ENCODE data around the gene SAFB. TPM values are rescaled to one million over a fixed set of nuclear protein-coding genes. Genes with fewer than 3 reads are reported as not detected.

The SAFB gene
- polyA plus RNA-seq, 1 donor from 2014 or later = 89.8 TPM

DNA sequence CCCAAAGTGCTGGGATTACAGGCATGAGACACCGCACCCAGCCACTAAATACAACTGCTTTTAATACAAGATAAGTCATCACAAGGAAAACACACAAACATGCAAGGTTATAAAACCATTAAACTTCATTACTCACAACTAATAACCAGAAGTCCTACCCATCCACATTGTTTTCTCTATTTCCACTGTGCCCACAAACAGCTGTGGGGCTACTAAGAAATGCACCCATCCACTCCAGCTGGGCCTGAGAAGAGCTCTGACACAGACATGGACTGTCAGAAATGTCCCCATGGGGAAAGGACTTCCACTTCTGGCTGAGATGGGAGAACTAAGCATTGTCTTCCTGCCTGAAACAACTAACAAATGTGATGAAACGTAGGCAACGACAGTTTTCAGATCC lies 17.5 kb upstream of the SAFB start:
- Histone ChIP-seq H3K27me3 (ENCODE audit: insufficient read depth, low read depth, low read length) (no peaks in the 10 kb centered on the region), H3F3A (ENCODE audit: insufficient read depth, low read length, poor library complexity, severe bottlenecking) (no peaks in the 10 kb centered on the region), H3K9me3 (ENCODE audit: low read length) (no peaks in the 10 kb centered on the region), H3K9ac (ENCODE audit: low read length) (no peak overlapping the region), H2AFZ (ENCODE audit: low read depth, low read length) (no peak overlapping the region), H3K9me2 (ENCODE audit: insufficient read depth, low read length) (no peaks in the 10 kb centered on the region), H3K4me3 (ENCODE audit: low read length) (no peak overlapping the region), H3K36me3 (ENCODE audit: insufficient read depth, low read length) (peaks cover 3% of the 10 kb centered on the region), H3K4me2 (ENCODE audit: low read length) (no peak overlapping the region), H4K20me1 (ENCODE audit: insufficient read depth) (no peaks in the 10 kb centered on the region), H3K79me2 (replicated peaks; ENCODE audit: insufficient read depth, low read length) (peaks cover 9% of the 10 kb centered on the region), H3K27ac (ENCODE audit: low read length) (no peak overlapping the region)
- TF ChIP-seq EZH2 (IDR thresholded peaks at IDR 0.05; ENCODE audit: borderline replicate concordance, insufficient read depth, low read length, poor library complexity, severe bottlenecking) (no peak), RAD21 (conservative IDR thresholded peaks at IDR 0.05) (no peak), TAF1 (IDR thresholded peaks at IDR 0.05; ENCODE audit: low read depth) (no peak), POLR2AphosphoS5 (IDR thresholded peaks at IDR 0.05) (no peak), MXI1 (conservative IDR thresholded peaks at IDR 0.05; ENCODE audit: poor library complexity, severe bottlenecking) (no peak), EP300 (conservative IDR thresholded peaks at IDR 0.05; ENCODE audit: poor library complexity, severe bottlenecking) (no peak), SMC3 (conservative IDR thresholded peaks at IDR 0.05; ENCODE audit: poor library complexity) (no peak)
- TF ChIP-seq, protein P1, sequence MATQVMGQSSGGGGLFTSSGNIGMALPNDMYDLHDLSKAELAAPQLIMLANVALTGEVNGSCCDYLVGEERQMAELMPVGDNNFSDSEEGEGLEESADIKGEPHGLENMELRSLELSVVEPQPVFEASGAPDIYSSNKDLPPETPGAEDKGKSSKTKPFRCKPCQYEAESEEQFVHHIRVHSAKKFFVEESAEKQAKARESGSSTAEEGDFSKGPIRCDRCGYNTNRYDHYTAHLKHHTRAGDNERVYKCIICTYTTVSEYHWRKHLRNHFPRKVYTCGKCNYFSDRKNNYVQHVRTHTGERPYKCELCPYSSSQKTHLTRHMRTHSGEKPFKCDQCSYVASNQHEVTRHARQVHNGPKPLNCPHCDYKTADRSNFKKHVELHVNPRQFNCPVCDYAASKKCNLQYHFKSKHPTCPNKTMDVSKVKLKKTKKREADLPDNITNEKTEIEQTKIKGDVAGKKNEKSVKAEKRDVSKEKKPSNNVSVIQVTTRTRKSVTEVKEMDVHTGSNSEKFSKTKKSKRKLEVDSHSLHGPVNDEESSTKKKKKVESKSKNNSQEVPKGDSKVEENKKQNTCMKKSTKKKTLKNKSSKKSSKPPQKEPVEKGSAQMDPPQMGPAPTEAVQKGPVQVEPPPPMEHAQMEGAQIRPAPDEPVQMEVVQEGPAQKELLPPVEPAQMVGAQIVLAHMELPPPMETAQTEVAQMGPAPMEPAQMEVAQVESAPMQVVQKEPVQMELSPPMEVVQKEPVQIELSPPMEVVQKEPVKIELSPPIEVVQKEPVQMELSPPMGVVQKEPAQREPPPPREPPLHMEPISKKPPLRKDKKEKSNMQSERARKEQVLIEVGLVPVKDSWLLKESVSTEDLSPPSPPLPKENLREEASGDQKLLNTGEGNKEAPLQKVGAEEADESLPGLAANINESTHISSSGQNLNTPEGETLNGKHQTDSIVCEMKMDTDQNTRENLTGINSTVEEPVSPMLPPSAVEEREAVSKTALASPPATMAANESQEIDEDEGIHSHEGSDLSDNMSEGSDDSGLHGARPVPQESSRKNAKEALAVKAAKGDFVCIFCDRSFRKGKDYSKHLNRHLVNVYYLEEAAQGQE (IDR thresholded peaks at IDR 0.05; ENCODE audit: borderline replicate concordance) = no peak
- TF ChIP-seq, protein P2, sequence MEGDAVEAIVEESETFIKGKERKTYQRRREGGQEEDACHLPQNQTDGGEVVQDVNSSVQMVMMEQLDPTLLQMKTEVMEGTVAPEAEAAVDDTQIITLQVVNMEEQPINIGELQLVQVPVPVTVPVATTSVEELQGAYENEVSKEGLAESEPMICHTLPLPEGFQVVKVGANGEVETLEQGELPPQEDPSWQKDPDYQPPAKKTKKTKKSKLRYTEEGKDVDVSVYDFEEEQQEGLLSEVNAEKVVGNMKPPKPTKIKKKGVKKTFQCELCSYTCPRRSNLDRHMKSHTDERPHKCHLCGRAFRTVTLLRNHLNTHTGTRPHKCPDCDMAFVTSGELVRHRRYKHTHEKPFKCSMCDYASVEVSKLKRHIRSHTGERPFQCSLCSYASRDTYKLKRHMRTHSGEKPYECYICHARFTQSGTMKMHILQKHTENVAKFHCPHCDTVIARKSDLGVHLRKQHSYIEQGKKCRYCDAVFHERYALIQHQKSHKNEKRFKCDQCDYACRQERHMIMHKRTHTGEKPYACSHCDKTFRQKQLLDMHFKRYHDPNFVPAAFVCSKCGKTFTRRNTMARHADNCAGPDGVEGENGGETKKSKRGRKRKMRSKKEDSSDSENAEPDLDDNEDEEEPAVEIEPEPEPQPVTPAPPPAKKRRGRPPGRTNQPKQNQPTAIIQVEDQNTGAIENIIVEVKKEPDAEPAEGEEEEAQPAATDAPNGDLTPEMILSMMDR (IDR thresholded peaks at IDR 0.05; ENCODE audit: poor library complexity, severe bottlenecking) = no peak

DNA sequence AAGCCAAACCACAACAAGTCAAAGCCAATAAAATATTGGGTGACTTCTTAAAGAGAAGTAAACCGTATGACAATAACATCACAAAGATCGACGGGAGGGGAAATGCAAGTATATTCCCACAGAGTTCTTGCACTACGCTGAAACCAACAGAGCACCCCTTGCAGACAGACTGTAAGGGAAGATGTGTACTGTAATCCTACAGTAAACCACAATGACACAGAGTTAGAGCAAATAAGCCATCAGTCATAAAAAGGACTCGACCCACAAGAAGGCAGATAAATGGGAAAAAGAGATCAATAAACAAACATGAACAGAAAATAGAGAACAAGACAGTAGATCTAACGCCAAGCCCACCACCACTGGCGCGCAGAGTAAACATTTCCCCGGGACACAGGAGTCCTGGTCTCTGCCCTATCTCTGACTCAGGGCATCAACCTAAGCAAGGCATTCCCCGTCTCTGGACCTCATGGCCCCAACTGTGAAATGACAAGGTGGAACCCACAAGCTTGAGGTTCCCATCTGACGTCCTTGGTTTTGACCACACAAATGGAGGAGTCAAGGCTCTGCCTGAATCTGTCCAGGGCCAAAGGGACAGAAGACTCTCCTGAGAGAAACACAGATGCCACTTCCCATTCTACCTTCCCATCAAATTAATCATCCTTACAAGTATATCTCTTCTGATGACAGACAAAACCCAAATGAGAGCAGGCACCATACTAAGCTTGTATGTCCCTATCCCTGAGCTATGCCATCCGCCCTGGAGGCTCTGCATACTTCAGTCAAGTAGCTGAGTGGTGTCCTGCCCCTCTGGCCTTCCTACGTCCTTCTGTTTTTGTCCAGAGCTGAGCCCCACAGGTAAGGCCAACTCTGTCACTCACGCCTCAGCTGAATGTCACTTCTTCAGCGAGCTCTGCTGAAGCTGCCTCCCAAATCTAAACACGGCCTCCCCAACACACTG lies 15.3 kb upstream of the SAFB start:
- Histone ChIP-seq H4K20me1 (ENCODE audit: insufficient read depth) (no peaks in the 10 kb centered on the region), H2AFZ (ENCODE audit: low read depth, low read length) (no peak overlapping the region), H3K27me3 (ENCODE audit: insufficient read depth, low read depth, low read length) (no peaks in the 10 kb centered on the region), H3K36me3 (ENCODE audit: insufficient read depth, low read length) (peaks cover 3% of the 10 kb centered on the region), H3K9ac (ENCODE audit: low read length) (no peak overlapping the region), H3K9me2 (ENCODE audit: insufficient read depth, low read length) (no peaks in the 10 kb centered on the region), H3K4me2 (ENCODE audit: low read length) (no peak overlapping the region), H3F3A (ENCODE audit: insufficient read depth, low read length, poor library complexity, severe bottlenecking) (no peaks in the 10 kb centered on the region), H3K79me2 (replicated peaks; ENCODE audit: insufficient read depth, low read length) (peaks cover 6% of the 10 kb centered on the region), H3K27ac (ENCODE audit: low read length) (no peak overlapping the region), H3K9me3 (ENCODE audit: low read length) (no peaks in the 10 kb centered on the region), H3K4me3 (ENCODE audit: low read length) (no peak overlapping the region)
- TF ChIP-seq, protein P1 (IDR thresholded peaks at IDR 0.05; ENCODE audit: borderline replicate concordance) = no peak
- no peak for TF ChIP-seq POLR2AphosphoS5 (IDR thresholded peaks at IDR 0.05)
- no peak for TF ChIP-seq TAF1 (IDR thresholded peaks at IDR 0.05; ENCODE audit: low read depth)
- TF ChIP-seq SMC3 (conservative IDR thresholded peaks at IDR 0.05; ENCODE audit: poor library complexity) = no peak
- no peak for TF ChIP-seq EP300 (conservative IDR thresholded peaks at IDR 0.05; ENCODE audit: poor library complexity, severe bottlenecking)
- no peak for TF ChIP-seq MXI1 (conservative IDR thresholded peaks at IDR 0.05; ENCODE audit: poor library complexity, severe bottlenecking)
- TF ChIP-seq, protein P2 (IDR thresholded peaks at IDR 0.05; ENCODE audit: poor library complexity, severe bottlenecking) = no peak
- TF ChIP-seq RAD21 (conservative IDR thresholded peaks at IDR 0.05) = no peak
- no peak for TF ChIP-seq EZH2 (IDR thresholded peaks at IDR 0.05; ENCODE audit: borderline replicate concordance, insufficient read depth, low read length, poor library complexity, severe bottlenecking)
